NCI-H1694 treated with DMSO at 0.1 percent for 48 hours (cell line): Measurements from ENCODE around the gene SALL1.

Experiments
- DNase-seq: peaks from one replicate; lab custom pipeline; 2025; lab: John Stamatoyannopoulos, UW

The SALL1 gene

DNA sequence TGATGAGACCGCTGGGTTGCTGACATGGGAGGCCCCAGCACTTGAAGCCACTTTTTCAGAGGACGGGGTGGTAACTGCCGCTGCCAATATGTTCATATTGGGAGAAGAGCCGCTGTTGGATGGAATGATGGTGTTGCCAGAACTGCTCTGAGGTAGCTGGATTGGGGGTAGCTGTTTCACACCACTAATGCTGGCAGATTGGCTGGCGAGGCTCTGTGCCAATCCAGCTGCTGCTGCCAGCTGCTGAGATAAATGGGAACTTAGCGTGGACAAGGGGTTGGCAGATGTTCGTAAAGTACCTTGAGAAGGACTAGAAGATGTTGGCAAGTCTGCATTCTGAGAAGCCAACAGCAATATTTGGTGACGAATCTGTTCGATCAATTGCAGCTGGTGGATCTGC, 10.0 kb downstream of the SALL1 start:
- no peak for DNase-seq

DNA sequence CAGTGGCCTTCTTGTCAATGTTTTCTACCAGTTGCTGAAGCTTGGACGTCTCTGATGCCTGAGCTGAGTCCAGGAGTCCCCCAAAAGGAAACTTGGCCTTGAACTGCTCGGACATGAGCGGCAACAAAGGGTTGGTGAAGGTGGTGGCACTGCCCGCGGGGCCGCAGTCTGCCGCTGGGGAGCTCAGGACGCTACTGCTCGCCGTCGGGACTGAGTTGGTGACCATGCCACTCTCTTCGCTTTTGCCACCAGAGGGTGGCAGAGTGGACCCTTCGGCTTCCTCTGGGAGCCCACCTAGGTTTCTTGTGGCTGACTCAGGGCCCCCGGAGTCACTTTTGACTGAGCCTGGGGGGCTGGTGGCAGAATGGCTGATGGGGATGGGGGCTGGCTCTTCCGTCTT, 11.0 kb downstream of the SALL1 start:
- DNase-seq: no peak

DNA sequence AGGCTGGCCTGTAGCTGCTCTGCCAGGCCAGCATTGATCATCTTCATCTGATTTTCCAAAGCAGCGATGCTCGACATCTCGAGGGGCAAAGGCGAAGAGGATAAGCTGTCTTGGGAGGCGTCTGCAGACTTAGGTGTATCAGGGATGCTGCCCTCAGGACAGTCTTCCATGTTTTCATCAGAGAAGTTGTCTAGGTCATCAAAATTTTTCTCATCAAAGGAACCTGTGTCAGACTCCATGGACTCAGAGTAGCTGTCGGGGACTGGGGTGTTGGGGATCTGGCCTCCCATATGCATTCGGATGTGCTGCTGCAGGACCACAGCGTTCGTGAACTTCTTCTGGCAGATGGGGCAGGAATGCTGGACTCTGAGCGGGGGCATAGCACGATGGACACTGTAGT, 11.5 kb downstream of the SALL1 start:
- no peak for DNase-seq

DNA sequence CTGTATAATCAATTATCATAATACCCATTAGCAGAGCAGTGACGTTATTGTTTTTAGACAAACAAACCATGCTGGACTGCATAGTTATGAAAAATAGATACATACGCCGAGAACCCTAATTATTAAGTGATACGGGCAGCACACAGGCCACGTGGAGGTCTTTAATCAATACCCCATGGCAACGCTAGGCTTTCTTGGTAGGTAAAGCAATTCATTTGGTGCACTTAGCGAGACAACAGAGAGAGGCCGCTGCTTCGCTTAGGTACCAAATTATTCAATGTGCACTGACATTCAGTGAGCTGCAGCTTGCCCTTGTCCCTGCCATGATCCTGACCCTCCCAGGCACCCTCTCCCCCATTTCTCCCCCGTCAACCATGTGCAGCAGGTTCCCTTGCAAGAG, 12.9 kb downstream of the SALL1 start:
- DNase-seq: no peak

DNA sequence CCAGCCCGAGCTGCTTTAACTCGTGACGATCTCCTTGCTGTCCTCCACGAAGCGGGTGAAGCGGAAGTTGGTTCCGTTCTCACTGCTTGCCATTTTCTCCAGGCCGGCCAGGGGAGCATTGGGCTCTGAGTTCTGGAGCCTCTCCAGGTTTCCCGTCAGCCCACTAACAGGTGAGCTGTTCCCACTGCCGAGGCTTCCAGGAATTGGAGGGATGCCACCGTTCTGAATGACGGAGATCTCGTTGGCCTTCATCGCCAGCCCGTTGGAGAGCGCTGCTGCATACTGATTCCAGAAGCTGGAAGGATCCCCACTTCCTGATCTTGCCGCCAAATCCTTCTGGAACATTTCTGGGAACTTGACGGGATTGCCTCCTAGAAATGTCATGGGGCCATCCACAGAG, 14.0 kb downstream of the SALL1 start:
- no peak for DNase-seq

DNA sequence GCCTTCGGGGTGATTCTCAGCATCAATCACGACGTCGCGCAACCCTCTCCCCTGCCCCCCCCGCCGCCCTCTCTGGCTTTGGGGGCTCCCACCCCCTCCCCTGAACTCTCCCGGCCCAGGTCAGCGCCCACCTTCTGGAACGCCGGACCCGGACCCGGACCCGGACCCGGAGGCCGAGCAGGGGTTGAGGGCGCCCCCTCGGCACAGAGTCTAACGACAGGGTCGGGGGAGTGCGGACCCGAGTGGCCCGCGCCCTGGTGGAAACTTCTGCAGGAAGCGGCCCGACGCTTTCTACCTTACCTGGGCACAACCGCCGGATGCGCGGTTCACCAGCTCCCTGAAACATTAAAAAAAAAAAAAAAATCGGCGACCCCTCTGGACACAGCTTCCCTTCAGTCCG, 16.2 kb downstream of the SALL1 start:
- DNase-seq: no peak

DNA sequence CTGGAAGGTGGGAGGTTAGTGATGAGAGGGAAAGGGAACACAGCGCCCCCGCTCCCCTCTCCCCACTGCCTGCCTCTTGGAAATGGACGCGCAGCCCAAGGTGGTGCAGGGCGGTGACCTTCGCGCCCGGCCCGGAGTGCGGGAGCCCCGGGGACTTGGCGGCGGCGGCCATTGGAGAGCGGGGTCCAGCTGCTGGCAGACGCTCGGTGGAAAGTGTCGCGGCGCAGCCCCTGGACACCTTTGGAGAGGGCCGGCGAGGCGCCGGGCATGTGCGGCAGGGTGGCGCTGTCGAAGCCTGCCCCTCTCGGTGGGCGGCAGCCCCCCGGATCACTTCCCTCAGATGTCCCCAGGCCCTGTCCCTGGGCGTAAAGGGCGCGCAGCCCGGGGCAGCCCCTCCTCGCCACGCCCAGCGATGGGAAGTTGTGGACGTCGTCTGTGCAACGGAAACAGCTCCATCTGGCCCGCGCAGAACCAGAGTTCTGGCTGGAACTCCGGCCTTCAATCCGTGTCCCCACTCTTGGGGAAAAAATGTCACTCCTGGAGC, 16.7 kb downstream of the SALL1 start:
- no peak for DNase-seq

DNA sequence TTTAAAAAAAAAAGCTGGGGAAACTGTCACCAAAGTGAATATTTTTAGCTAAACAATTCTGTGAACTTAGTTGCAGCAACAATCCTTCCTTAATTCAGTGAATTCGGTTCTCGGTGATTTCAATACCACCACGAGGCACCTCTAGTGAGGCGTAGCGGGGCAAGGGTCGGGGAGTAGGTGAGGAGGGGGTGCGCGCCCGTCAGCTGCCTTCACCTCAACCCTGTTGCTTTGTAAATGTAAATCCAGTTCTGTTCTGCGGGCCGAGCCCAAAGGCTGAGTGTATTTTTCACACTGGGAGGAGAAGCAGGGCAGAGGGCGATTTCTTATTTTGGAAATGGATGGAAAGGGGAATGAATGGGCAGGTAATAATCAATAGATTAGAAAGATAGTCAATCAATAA, 17.4 kb downstream of the SALL1 start:
- no peak for DNase-seq

DNA sequence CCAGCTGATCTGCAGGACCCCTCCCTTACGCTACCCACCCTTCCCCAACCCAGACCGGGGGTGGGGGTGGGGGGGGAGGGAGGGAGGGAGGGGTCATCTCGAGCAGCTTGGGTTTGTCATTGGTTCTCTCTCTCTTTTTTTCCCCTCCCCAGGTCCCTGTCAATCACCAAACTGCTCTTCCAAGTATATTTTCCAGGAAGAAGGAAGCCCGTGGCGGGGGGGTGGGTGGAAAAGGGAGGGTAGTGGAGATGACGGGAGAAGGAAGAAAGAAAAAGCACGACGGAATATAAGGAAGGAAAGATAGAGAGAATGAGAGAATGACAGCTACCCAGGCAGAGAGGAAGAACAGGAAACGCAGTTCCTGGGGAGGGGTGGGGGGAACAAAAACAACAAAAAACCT, 17.9 kb downstream of the SALL1 start:
- DNase-seq: no peak

DNA sequence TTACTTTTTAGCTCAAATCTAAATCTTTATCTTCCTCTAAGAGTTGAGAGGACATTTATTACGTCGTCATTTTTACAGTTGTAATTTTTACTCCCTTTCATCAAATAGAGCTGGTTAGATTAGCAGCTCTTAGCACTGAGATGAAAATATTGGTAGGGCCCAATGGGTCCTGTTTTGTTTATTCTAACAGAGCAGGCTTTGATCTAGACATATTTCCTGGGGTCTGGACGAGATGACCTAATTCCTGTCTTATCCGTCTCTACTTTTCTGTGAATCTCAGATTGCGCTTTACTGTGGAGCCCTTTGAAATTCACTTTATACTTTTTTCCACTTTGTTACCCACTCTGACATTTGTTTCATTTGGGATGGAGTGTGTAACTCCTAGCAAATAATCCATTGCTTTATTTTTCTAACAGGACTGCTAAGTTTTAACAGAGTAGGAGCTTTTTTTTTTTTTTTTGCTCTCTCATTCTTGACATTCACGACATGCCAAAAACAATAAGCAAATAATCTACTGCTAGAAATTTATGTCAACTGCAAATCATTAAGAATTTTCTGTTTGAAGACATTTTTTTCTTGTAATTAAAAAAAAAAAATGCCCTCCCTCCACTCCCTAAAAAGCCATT, 18.5 kb downstream of the SALL1 start:
- no peak for DNase-seq

DNA sequence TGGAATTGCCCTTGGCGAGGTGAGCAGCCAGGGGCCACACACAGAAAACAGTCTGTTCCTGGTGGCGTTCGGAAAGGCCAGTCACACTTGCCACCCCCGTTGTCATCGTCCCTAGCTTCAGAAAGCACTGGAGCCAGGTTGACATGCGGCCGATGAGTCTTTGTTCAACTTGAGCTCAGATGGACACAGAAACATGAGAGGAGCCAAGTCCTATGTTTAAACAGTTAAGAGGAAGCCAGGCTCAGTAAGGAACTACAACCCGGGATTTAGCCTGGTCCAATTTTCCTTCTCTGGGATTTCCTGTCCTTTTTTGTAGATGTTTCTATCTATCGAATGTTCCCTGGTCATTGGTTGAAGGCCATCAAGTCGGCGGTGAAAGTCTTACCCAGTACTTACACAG, 19.5 kb downstream of the SALL1 start:
- DNase-seq: no peak

DNA sequence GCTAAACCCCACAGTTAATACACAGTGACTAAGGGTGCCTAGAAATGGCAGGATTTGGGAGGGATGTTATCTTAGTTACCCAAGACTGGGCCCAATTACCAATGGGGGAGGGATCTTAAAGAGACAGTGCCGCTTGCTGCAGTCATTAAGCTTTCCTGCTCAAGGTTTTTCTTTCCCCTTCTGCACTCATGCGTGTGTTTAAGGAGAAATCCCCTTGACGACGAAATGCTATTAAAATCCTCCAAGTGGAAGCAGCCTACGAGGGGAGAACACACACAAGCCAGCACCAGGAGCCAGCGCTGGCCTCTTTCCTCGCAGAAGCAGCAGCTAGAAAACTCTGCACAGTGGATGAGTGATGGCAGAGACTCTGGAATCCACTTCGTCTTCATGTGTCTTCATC, 22.0 kb downstream of the SALL1 start:
- DNase-seq: no peak

DNA sequence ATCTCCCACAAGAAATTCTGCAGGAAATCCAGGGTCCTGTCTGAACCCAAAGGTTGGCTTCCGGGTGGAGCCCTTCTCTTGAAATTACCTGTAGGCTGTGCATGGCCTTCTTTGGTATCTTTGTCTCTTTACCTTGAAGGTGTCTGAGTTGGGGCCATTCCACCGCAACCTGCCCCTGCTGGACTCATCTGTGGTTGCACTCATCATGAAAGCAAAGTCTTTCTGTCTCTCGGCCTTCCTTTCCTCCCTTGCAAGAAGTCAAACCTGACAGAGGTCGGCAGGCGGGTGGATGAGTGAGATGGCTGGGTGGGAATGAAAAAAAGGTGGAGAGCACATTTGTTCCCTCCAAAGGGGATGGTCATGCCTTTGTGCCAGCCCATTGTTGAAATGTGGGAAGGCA, 25.1 kb downstream of the SALL1 start:
- no peak for DNase-seq

DNA sequence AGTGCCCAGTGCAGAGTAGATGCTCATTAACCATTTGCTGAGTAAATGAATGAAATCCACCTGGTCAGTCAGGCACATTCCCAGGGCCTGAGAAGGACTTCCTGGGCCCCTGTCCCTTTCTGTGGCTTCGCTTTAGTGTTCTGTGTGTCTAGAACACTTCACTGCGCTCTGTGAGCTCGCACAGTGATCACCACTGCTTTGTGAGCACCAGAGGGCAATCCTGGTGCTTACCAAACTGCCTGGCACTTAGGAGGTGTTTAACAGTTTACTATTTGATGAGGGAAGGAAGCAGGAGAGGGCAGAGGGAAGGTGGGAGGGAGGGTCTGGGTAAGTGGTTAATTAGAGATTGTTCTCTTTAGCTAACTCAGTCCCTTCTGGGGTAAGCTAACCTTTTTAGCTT, 26.2 kb downstream of the SALL1 start:
- DNase-seq: no peak

DNA sequence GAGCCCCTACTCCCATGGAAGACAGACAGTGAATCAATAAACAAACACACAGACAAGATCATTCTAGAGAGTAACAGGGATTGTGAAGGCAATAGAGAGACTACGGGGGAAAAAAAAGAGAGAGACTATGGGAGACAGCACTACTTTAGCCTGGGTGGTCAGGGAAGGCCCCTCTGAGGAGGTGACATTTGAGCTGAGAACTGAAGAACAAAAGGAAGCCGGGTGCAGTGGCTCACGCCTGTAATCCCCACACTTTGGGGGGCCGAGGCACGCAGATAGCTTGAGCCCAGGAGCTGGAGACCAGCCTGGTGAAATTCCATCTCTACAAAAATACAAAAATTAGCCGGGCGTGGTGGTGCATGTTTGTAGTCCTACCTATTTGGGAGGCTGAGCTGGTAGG, 29.2 kb downstream of the SALL1 start:
- no peak for DNase-seq

DNA sequence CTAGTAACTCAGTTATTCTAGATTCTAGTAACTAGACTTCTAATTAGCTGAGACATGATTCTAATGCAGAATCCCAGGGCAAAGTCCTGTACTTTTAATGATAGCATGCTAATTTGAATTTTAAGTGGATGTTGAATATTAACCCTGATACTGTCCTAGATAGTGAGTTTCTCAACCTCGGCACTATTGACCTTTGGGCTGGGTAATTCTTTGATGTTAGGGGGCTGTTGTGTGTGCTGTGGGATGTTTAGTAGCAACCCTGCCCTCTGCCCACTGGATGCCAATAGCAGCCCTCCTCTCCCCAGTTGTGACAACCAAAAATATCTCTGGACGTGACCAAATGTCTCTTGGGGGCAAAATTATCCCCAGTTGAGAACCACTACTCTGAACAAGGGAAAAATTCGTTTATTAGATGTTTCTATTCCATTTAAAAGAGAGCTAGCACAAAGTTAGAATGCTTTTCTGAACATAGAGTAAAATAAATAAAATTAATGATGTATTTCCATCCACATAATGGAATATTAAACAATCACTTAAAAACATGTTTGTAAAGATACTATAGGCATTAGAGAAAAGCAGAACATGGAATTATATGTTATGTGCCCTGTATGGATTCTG, 30.2 kb downstream of the SALL1 start:
- DNase-seq: no peak

DNA sequence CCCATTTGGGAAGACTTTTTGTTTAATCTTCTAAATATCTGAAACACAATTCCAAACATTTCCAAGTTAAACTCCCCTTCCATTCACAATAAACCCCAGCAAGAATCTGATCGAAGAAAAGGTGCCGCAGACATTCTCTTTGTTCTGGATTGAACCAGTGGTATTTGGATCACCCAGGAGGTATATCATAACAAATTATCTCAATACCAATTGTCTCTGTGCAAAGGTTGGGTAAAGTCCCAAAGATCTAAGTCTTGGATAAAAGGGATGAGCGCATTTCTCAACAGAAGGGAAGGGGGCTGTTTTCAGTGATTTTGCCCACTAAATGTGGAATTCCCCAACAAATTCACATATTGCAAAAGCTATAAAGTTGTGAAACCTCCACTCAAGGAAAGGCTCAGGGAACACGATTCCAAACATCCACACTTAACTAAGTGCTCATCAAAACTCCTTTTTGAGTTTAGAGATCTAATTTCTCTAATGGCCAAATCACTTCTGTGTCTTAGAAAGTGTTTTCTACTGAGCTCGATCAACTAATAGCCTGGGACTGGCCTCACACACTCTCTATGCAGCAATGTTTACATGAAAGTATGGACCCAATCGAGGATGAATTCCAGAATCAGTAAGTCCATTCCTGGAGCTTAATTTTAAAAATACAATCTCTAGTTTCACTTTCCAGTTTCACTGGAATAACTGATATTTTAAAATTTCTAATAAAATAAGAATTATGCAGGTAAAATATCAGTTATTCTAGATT, 30.9 kb downstream of the SALL1 start:
- no peak for DNase-seq

DNA sequence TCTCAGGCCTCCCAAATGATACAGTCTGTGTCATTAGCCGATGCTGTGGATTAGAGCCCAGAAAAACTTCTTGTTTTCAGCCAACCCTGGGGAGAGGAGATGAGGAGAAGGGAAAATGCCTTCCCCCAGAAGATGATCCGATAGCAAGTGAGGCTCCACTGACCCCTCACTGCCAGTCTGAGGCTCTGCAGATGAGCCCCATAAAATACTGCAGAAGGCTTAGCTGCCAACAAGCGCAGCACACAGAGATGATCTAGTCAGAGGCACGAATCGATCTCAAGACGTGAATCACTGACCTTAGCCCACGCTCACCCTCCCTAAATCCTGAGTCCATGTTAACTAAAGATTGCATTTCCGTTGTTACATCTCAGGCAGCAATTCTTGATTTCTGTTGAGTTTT, 31.5 kb downstream of the SALL1 start:
- DNase-seq: no peak

DNA sequence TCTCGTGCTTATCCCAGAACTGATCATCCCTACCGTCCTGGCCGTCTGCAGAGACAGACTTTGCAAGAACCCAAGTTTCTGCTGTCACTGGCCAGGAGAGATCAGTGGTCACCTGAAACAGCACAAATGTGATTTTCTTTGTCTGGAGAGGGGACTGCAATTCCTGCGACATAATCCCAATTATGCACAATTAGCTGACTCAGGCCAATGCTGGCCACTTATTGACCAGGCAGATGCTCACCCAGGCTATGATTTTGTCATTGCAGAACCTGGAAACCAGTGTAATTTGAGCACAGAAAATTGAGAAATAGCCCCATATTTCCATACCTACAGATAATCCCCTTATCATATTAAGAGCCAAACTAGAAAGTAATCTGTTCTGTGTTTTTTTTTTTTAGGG, 34.7 kb downstream of the SALL1 start:
- no peak for DNase-seq

DNA sequence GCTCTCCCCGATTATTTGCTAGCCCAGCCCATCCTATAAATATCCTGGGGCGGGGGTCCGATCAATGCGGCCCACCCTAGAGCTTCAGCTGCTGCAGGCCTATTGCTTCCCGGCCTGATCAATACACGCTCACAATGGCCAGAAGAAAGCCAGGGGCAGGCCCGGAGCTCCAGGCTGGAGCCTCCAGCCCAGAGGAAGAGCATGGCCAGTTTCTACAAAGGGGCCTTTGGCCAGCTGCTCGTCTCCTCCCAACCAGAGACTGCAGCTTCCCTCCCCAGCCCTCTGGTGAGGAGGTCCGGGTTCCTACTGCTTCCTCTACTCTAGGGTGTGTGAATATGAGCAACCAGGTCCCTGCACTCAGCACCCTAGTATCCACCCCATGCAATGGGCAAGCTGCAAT, 36.7 kb downstream of the SALL1 start:
- DNase-seq: no peak

DNA sequence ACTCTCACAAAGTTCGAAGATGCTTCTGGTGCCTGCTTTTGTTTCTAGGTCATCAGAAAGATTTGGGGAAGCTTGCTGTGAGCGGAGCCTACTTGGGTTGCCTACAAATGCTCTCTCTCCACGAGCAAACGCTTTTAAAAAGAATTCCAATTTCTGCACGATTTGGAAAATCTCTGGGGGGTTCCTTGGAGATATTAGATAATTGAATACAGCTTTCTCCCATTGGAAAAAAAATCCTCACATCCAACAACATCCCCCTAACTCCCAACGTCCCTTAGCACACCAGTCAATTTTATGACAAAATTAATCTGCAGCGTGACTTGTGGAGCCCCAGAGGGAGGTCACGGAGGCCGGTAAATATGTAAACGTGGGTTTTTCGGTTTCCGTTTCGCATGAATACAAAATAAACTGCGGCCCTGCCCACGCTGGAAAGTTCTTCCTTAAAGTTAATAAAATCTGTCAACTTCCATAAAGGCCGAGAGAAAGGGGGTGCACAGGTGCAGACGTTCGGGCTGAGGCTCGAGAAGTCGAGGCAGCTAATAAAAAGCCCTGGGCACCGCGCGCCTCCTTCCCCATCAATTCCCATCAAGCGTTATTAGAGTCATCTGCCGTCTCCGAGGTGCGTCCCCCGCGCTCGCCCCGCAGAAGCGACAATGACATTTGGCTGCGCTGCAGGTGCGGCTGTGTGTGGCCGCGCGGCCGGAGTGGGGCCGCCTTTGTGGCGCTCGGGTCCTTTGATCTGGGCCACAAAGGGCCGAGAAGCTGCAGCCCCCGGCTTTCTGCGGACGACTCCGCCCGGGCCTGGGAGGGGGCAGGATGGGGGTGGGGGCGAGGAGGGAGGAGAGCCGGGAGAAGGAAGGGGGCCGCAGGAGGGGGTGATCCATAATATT, 37.6 kb downstream of the SALL1 start:
- DNase-seq: no peak

DNA sequence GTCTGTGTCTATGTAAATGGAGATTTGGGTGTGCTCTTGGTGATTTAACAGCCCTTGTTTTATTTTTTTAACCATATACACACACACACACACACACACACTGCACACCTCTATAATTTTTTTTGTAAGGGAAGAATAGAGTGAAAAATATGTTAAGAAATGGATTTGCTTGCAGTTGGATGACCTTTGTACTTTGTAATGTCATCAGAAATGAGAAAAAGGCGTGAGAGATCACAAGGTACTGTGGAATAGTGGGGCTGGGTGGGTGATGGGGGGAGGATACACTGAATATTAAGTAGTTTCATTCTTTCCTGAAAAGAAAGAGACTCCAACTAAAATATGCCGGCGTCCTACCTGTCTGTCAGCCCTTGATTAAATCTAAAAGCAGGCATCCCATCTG, 38.7 kb downstream of the SALL1 start:
- no peak for DNase-seq
